ENCODE measurements around the gene NDUFAF8. TPM values are rescaled to one million over a fixed set of nuclear protein-coding genes. Genes with fewer than 3 reads are reported as not detected.
A peak's percentile ranks its signal among the peaks of the same experiment; 100 is the strongest.

NDUFAF8 gene
- total and polyA plus RNA-seq, 7 donors, result 8.6 to 52.4 (median 30.0) TPM

DNA sequence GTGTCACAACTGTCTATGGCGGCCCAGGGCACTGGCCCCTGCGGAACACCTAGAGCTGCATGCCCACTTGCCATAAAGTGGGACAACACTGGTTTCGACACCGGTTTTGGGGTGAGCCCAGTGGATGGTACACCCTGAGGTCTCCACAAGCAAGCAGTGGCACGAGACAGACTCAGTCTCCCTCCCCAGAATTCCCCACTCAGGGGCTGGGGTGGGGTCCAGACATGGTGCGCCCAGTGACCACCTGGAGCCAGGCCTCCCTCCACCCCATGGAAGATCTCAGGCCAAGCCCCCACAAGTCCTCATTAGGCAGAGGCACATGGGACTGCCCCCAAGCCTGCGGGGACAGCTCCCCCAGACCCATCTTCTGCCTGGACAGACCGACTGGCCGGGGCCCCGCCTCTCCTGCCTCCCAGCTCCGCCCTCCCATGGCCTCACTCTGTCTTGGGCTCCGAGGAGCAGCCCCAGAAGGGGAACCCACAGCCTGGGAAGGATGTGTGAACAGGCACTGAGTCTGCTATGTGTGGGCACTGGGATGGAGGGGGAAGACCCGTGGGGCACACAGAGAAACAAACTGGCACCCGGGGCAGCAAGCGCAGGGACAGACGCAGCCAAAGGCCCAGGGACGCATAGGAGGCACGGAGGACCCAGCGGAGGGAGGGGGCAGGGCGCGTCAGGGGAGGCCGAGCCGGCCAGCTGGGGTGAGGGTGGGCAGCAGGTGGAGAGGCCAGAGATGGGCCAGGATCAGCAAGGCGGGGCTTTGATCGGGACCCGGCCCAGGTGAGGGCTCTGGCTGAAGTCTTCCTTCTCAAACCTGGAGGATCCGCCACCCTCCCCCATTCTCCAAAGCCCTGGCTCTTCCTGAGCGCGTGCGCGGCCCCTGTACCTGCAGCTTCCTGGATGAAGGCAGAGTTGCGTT is 3.0 kb upstream of the NDUFAF8 start:
- intact Hi-C loops (cut with DNase I), result no loop called here
- TF ChIP-seq POLR2A (IDR thresholded peaks at IDR 0.05), result no peak
- TF ChIP-seq POLR2AphosphoS5 (IDR thresholded peaks at IDR 0.05), result no peak
- no peak for TF ChIP-seq EP300 (IDR thresholded peaks at IDR 0.05)
- TF ChIP-seq, protein P1, sequence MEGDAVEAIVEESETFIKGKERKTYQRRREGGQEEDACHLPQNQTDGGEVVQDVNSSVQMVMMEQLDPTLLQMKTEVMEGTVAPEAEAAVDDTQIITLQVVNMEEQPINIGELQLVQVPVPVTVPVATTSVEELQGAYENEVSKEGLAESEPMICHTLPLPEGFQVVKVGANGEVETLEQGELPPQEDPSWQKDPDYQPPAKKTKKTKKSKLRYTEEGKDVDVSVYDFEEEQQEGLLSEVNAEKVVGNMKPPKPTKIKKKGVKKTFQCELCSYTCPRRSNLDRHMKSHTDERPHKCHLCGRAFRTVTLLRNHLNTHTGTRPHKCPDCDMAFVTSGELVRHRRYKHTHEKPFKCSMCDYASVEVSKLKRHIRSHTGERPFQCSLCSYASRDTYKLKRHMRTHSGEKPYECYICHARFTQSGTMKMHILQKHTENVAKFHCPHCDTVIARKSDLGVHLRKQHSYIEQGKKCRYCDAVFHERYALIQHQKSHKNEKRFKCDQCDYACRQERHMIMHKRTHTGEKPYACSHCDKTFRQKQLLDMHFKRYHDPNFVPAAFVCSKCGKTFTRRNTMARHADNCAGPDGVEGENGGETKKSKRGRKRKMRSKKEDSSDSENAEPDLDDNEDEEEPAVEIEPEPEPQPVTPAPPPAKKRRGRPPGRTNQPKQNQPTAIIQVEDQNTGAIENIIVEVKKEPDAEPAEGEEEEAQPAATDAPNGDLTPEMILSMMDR (IDR thresholded peaks at IDR 0.05), result no peak
- peaks cover 16 to 49% (median 19%) of the 10 kb centered on the region in 4 donors for H3K36me3 ChIP-seq

DNA sequence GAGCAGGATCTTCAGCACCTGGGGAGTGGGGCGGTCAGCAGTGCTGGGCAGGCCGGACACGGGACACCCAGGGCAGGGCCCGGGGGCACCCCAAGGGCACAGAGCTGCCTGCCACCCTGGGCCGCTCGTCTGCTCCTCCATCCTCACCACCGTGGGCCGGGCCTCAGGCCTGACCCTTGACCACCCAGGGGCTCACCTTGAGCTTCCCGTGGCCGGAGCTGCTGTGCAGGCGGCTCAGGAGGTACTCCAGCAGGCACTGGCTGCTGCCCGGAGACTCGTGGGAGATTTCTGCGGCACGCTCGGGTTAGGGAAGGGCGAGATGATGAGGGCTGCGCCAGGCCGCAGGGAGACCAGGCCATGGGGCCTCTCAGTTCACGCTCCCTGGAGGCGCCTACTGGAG is 2.3 kb upstream of the NDUFAF8 start:
- DNase-seq, result no peak
- Histone ChIP-seq H3K36me3 (peaks cover 11 to 42% (median 15%) of the 10 kb centered on the region in 4 donors), H3K4me1 (peaks cover 0 to 40% (median 36%) of the 10 kb centered on the region in 4 donors), H3K9me3 (no peaks in the 10 kb centered on the region), H3K27ac (no peak overlapping the region), H3K27me3 (no peaks in the 10 kb centered on the region), H3K4me3 (no peak overlapping the region)
- TF ChIP-seq POLR2A (IDR thresholded peaks at IDR 0.05) (no peak), EP300 (IDR thresholded peaks at IDR 0.05) (no peak), POLR2AphosphoS5 (IDR thresholded peaks at IDR 0.05) (no peak)
- TF ChIP-seq, protein P1 (IDR thresholded peaks at IDR 0.05), result no peak
- 93 to 95% methylated on average over 21 of the region's 21 CpGs for WGBS, 2 donors
- intact Hi-C loops (cut with DNase I), result no loop called here

More for the DNA sequence above, 3.0 kb upstream of the NDUFAF8 start:
- no peak for DNase-seq
- H3K4me3 ChIP-seq, result no peak overlapping the region
- no peaks in the 10 kb centered on the region for H3K9me3 ChIP-seq
- H3K4me1 ChIP-seq, result peaks cover 0 to 40% (median 36%) of the 10 kb centered on the region in 4 donors
- H3K27me3 ChIP-seq, result no peaks in the 10 kb centered on the region
- no peak overlapping the region for H3K27ac ChIP-seq
- WGBS, 2 donors, result 92 to 93% methylated on average over 32 of the region's 32 CpGs

DNA sequence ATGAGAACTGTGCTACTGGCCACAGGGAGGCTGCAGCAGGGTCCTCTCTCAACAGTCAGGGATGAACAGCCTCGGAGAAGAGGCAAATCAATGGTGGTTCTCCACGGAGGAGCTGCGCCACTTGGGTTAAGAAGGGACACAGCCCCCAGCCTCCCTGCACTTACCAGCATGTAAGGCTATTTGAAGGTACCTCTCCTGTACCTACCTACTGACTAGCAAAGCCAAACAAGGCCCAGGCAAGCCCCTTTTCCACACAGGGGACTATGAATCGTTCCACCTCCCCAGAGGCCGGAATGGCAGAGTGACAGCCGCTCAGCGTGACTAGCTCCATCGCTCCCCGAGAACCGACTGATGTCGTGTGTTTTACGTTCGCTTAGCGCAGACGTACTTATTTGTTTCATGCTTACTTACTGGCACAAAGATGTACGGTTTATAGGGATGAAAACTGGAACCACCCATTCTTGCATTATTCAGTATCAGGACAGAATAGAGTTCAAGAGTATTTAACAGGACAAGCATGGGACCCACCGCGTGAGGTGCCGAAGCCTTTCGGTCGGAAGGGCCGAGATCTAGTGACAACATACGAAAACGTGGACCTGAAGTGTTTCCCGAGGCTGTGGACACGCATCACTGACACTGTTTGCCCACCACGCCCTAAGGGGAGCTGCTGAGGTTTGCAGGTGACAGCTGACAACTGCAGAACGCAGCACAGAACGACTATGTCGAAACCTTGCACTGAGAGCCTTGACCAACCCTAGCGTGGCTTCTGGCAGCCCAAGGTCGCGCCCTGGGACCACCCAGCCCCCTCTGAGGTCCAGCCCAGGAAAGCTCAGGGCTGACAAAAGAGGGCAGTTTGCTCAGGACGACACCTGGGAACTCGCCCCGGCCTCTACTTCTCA is 1.3 kb upstream of the NDUFAF8 start:
- H3K4me1 ChIP-seq, result peaks cover 0 to 45% (median 36%) of the 10 kb centered on the region in 4 donors
- no peaks in the 10 kb centered on the region for H3K9me3 ChIP-seq
- DNase-seq, result no peak
- no peaks in the 10 kb centered on the region for H3K27me3 ChIP-seq
- 52 to 58% methylated on average over 36 of the region's 36 CpGs for WGBS, 2 donors
- H3K4me3 ChIP-seq, result peak overlapping the region; percentile 76 to 93 (median 90)
- H3K36me3 ChIP-seq, result peaks cover 5 to 32% (median 7%) of the 10 kb centered on the region in 4 donors
- H3K27ac ChIP-seq, result peak overlapping the region in 1 of 4 donors; percentile 76
- intact Hi-C loops (cut with DNase I), result no loop called here
- TF ChIP-seq POLR2A (IDR thresholded peaks at IDR 0.05) (no peak), EP300 (IDR thresholded peaks at IDR 0.05) (no peak), POLR2AphosphoS5 (IDR thresholded peaks at IDR 0.05) (no peak)
- TF ChIP-seq, protein P1 (IDR thresholded peaks at IDR 0.05), result no peak

DNA sequence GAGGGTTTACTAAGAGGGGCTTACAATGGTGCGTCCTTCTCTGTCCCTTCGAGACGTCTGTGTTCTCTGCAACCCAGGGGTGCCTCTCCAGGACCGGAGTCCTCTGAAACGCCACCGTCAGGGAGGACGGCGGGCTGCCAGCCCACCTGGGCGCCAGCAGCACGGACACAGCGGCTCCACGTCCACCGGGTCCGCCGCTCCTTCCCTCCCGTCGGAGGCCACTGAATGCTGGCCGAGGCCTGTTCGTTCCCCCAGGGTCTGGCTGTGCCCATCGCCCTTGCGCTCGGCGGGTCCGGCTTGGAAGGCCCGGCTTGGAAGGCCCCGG is 666 bp upstream of the NDUFAF8 start:
- Histone ChIP-seq H3K36me3 (peaks cover under 1 to 26% (median 1%) of the 10 kb centered on the region in 4 donors), H3K9me3 (no peaks in the 10 kb centered on the region), H3K27ac (peak overlapping the region; percentile 44 to 88 (median 67)), H3K4me3 (peak overlapping the region; percentile 76 to 93 (median 90)), H3K27me3 (no peaks in the 10 kb centered on the region), H3K4me1 (peaks cover 0 to 45% (median 36%) of the 10 kb centered on the region in 4 donors)
- TF ChIP-seq POLR2AphosphoS5 (IDR thresholded peaks at IDR 0.05) (no peak), EP300 (IDR thresholded peaks at IDR 0.05) (no peak)
- DNase-seq, result no peak
- intact Hi-C loops (cut with DNase I), result no loop called here
- 1% methylated on average over 26 of the region's 26 CpGs for WGBS, 2 donors
